ENCODE data around the gene ARHGEF28. TPM values are rescaled to one million over a fixed set of nuclear protein-coding genes. Genes with fewer than 3 reads are reported as not detected.

Gene ARHGEF28
- total RNA-seq, 1 donor from 2014 or later = 44.9 TPM

DNA sequence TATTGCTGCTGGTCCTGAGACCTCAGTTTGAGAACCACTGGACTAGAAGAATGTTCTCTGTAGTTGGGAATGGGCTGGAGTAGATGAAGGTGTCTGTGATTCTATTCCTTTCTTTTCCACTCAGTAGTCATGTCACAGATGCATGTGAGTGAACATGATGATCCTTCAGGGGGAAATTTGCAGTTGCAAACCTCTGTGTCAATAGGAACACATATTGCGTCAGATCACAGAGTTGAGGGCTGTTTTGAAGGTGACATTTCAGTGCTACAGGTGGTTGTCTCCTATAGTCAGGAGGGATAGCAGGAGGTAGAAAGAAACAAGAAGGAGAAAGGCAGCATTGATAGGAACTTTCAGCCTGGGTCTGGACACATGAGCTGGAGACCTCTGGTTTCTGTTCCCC is 239.3 kb downstream of the ARHGEF28 start:
- DNase-seq (ENCODE audit: extremely low spot score, unreplicated experiment) = no peak
- Mint-ChIP-seq H3K9me3 (ENCODE audit: unreplicated experiment) (no peaks in the 10 kb centered on the region), H3K36me3 (ENCODE audit: unreplicated experiment) (peaks cover 34% of the 10 kb centered on the region), H3K4me1 (ENCODE audit: unreplicated experiment) (peaks cover 6% of the 10 kb centered on the region), H3K4me3 (ENCODE audit: unreplicated experiment) (no peak overlapping the region), H3K27me3 (ENCODE audit: unreplicated experiment) (no peaks in the 10 kb centered on the region), H3K27ac (ENCODE audit: unreplicated experiment) (no peak overlapping the region)
- no peak for TF ChIP-seq CTCF (IDR thresholded peaks at IDR 0.05)

DNA sequence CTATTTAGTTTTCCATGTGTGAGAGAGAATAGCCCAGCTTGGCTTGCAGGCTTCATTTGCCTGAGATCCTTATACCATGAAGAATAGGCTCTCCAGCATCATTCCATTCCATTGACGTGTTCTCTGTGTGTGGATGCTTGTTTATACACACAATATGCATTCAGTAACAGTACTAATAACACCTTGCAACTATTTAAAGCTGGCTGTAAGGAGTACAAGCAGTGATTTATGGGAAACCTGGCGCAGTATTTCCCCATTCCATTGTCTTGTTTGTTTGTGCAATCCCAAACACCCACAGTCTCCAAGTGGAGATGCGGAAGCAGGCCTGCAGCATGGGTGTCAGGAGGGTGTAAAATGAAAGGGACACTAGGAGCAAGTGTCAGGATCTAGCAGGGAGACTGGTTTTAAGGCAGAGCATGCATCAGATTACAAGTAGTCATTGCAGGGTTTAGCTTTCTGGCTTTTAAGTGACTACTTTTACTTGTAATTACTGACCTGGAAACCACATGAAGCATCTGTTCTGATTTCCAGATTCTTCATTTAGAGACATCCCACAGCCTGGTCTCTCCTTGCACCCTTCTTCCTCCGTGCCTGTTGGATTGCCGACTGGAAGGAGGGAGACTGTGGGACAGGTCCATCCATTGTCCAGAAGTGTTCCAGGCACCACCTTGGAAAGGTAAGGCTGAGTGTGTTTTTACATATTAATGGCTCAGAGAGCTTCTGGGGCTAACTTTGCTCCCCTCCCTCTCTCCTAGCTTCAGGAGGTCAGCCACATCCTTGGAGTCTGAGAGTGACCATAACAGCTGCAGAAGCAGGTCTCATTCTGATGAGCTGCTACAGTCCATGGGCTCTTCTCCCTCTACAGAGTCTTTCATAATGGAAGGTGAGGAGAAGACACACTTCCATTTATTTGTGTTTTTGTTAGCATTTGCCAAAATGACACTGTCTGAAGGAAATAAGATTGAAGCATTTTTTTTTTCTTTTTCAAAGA is 241.6 kb downstream of the ARHGEF28 start:
- H3K27ac Mint-ChIP-seq (ENCODE audit: unreplicated experiment) = no peak overlapping the region
- TF ChIP-seq CTCF (IDR thresholded peaks at IDR 0.05) = no peak
- no peaks in the 10 kb centered on the region for H3K27me3 Mint-ChIP-seq (ENCODE audit: unreplicated experiment)
- H3K4me1 Mint-ChIP-seq (ENCODE audit: unreplicated experiment) = peaks cover 2% of the 10 kb centered on the region
- peaks cover 39% of the 10 kb centered on the region for H3K36me3 Mint-ChIP-seq (ENCODE audit: unreplicated experiment)
- no peak for DNase-seq (ENCODE audit: extremely low spot score, unreplicated experiment)
- H3K4me3 Mint-ChIP-seq (ENCODE audit: unreplicated experiment) = no peak overlapping the region
- no peaks in the 10 kb centered on the region for H3K9me3 Mint-ChIP-seq (ENCODE audit: unreplicated experiment)

DNA sequence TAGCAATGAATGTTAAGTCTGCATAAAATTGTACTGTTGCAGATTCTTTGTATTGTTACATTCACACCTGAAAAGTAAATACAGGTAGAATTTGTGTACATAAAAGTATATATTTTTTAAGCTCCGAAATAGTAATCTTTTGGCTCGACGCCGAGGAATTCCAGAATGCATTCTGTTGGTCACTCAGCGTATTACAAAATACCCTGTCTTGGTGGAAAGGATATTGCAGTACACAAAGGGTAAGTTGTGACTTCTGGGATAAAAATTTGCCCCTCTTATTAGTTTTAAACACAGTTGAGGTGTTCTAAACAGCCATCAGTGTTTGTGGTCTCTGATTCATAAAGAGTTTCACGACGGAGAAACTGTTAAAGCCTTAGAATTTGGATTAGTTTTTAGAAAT is 257.6 kb downstream of the ARHGEF28 start:
- H3K36me3 Mint-ChIP-seq (ENCODE audit: unreplicated experiment) = peaks cover 46% of the 10 kb centered on the region
- H3K27ac Mint-ChIP-seq (ENCODE audit: unreplicated experiment) = no peak overlapping the region
- DNase-seq (ENCODE audit: extremely low spot score, unreplicated experiment) = no peak
- no peaks in the 10 kb centered on the region for H3K27me3 Mint-ChIP-seq (ENCODE audit: unreplicated experiment)
- no peak for TF ChIP-seq CTCF (IDR thresholded peaks at IDR 0.05)
- no peaks in the 10 kb centered on the region for H3K4me1 Mint-ChIP-seq (ENCODE audit: unreplicated experiment)
- H3K4me3 Mint-ChIP-seq (ENCODE audit: unreplicated experiment) = no peak overlapping the region
- H3K9me3 Mint-ChIP-seq (ENCODE audit: unreplicated experiment) = no peaks in the 10 kb centered on the region

- no peak for TF ChIP-seq CTCF (IDR thresholded peaks at IDR 0.05)
- H3K4me3 Mint-ChIP-seq (ENCODE audit: unreplicated experiment) = no peak overlapping the region
- DNase-seq (ENCODE audit: extremely low spot score, unreplicated experiment) = no peak
- H3K4me1 Mint-ChIP-seq (ENCODE audit: unreplicated experiment) = peaks cover 9% of the 10 kb centered on the region
- no peaks in the 10 kb centered on the region for H3K27me3 Mint-ChIP-seq (ENCODE audit: unreplicated experiment)
- H3K27ac Mint-ChIP-seq (ENCODE audit: unreplicated experiment) = no peak overlapping the region
- peaks cover 67% of the 10 kb centered on the region for H3K36me3 Mint-ChIP-seq (ENCODE audit: unreplicated experiment)
- peaks cover 4% of the 10 kb centered on the region for H3K9me3 Mint-ChIP-seq (ENCODE audit: unreplicated experiment)
Measured at GRCh38 chr5:73887688-73888087, 261.7 kb downstream of the ARHGEF28 start.

DNA sequence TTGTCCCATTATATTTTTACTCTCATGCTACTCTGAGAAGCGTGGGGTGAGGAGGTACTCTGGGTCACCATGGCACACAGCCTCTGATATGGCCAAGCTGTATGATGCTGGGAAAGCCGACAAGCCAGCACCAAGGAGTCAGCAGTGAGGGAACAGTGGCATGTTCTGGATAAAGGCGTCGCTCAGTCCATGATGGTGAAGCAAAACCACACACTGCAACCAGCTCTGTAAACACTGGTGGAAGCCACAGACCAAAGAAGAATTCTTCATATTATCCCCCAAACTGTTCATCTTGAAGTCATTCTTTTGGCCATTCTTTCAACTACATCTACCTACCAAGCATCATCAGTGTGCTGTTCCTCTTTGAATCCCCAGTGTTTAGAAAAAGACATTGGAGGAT is 264.6 kb downstream of the ARHGEF28 start:
- H3K4me3 Mint-ChIP-seq (ENCODE audit: unreplicated experiment) = no peak overlapping the region
- peaks cover 76% of the 10 kb centered on the region for H3K36me3 Mint-ChIP-seq (ENCODE audit: unreplicated experiment)
- peaks cover 32% of the 10 kb centered on the region for H3K4me1 Mint-ChIP-seq (ENCODE audit: unreplicated experiment)
- H3K9me3 Mint-ChIP-seq (ENCODE audit: unreplicated experiment) = peaks cover 4% of the 10 kb centered on the region
- H3K27me3 Mint-ChIP-seq (ENCODE audit: unreplicated experiment) = no peaks in the 10 kb centered on the region
- TF ChIP-seq CTCF (IDR thresholded peaks at IDR 0.05) = no peak
- peak overlapping the region; percentile 25 for H3K27ac Mint-ChIP-seq (ENCODE audit: unreplicated experiment)
- no peak for DNase-seq (ENCODE audit: extremely low spot score, unreplicated experiment)

Measured in osteocyte (in vitro differentiated cells).